Loucy (cell line): Measurements from ENCODE around the gene LRRC75B.
"Not testable (repeated sequence)": the region's sequence is repeated elsewhere in the genome, so short reads cannot be mapped to it uniquely, and the experiment has no call there.

ENCODE experiments used
- H2AFZ ChIP-seq: fragments of 200-600 bp; sonication (generic); 2 replicates; pipeline ENCODE4 v1.6.0; 2016; ENCODE audit warnings: antibody characterized with exemption, mild to moderate bottlenecking, low read length, moderate library complexity
- H3F3A ChIP-seq: fragments of 200-600 bp; 2 replicates; pipeline ENCODE4 v1.6.0; 2016; ENCODE audit warnings: antibody characterized with exemption, low read depth, mild to moderate bottlenecking
- H3K27me3 ChIP-seq: fragments of 200-600 bp; sonication (generic); 2 replicates; pipeline ENCODE4 v1.6.1; 2014; ENCODE audit warnings: low read length, mild to moderate bottlenecking; ENCODE audit not compliant: insufficient read depth, poor library complexity, severe bottlenecking
- H3K36me3 ChIP-seq: fragments of 200-600 bp; sonication (generic); 2 replicates; pipeline ENCODE4 v1.6.1; 2016; ENCODE audit warnings: low read length; ENCODE audit not compliant: insufficient read depth
- H3K4me1 ChIP-seq: fragments of 200-600 bp; sonication (generic); 2 replicates; pipeline ENCODE4 v1.5.1; 2014; ENCODE audit warnings: low read length, mild to moderate bottlenecking; ENCODE audit not compliant: insufficient read depth, poor library complexity, severe bottlenecking
- H3K4me2 ChIP-seq: fragments of 200-600 bp; sonication (generic); 2 replicates; pipeline ENCODE4 v1.6.0; 2014; ENCODE audit warnings: antibody characterized with exemption, low read length, low read depth, mild to moderate bottlenecking; ENCODE audit not compliant: poor library complexity, severe bottlenecking
- H3K4me3 ChIP-seq: fragments of 200-600 bp; sonication (generic); 2 replicates; pipeline ENCODE4 v1.5.1; 2014; ENCODE audit warnings: low read length, mild to moderate bottlenecking, mixed read lengths; ENCODE audit not compliant: poor library complexity, severe bottlenecking
- H3K79me2 ChIP-seq: fragments of 200-600 bp; sonication (generic); 2 replicates; pipeline ENCODE4 v1.6.1; 2014; ENCODE audit warnings: low read length; ENCODE audit not compliant: insufficient read depth
- H3K9ac ChIP-seq: fragments of 200-600 bp; sonication (generic); 2 replicates; pipeline ENCODE4 v1.6.0; 2014; ENCODE audit warnings: mild to moderate bottlenecking, low read depth, low read length, moderate library complexity; ENCODE audit not compliant: poor library complexity, severe bottlenecking
- H3K9me2 ChIP-seq: fragments of 200-600 bp; sonication (generic); replicated peaks from 2 replicates; pipeline ENCODE4 v1.6.1; 2016; ENCODE audit warnings: low read depth, low read length, mixed read lengths
- H3K9me3 ChIP-seq: fragments of 200-600 bp; sonication (generic); 2 replicates; pipeline ENCODE4 v1.6.1; 2014; ENCODE audit warnings: mild to moderate bottlenecking, antibody characterized with exemption, low read length, low read depth; ENCODE audit not compliant: insufficient read depth
- H4K20me1 ChIP-seq: fragments of 200-600 bp; sonication (generic); 2 replicates; pipeline ENCODE4 v1.6.0; 2014; ENCODE audit warnings: antibody characterized with exemption, low read length, mild to moderate bottlenecking; ENCODE audit not compliant: insufficient read depth, poor library complexity, severe bottlenecking

Gene LRRC75B

DNA sequence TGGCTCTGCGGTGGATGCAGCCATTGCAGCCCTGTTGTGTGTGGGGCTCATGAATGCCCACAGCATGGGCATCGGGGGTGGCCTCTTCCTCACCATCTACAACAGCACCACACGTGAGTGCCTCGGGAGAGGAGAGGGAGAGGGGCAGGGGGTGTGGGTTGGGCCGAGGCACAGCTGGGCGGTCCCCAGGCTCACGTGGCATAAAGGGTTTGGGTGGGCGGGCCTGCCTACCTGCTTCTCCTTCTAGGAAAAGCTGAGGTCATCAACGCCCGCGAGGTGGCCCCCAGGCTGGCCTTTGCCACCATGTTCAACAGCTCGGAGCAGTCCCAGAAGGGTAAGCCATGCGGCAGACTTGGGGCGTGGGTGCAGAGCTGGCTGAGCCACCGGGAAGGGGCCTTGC is 21.9 kb upstream of the LRRC75B start:
- H3F3A ChIP-seq, H3K9me3 ChIP-seq, H3K4me2 ChIP-seq, H4K20me1 ChIP-seq, H3K4me1 ChIP-seq, H3K9me2 ChIP-seq, H3K79me2 ChIP-seq, H3K27me3 ChIP-seq, H3K36me3 ChIP-seq, H2AFZ ChIP-seq, H3K4me3 ChIP-seq, H3K9ac ChIP-seq: not testable (repeated sequence)

DNA sequence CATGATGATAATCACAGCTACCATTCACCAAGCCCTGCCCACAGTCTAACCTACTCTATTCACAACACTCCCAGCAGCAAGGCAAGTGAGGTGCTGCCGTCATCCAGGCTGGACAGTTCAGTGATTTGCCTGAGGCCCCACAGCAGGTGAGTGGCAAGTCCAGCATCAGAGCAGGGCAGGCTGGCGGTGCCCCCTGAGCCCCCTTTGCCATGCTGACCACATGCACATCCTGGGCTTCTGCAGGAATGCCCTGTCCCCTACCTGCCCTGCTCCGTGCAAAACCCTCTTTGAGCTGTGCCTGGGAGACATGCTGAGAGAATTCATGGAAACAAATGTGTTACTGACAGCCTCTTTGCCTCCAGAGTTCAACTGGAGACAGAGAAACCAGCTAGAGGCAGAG is 17.0 kb upstream of the LRRC75B start:
- not testable (repeated sequence) for H3K27me3 ChIP-seq, H3K4me3 ChIP-seq, H3K4me1 ChIP-seq, H3F3A ChIP-seq, H3K9ac ChIP-seq, H3K4me2 ChIP-seq, H3K79me2 ChIP-seq, H3K36me3 ChIP-seq, H4K20me1 ChIP-seq, H3K9me2 ChIP-seq, H3K9me3 ChIP-seq, H2AFZ ChIP-seq

DNA sequence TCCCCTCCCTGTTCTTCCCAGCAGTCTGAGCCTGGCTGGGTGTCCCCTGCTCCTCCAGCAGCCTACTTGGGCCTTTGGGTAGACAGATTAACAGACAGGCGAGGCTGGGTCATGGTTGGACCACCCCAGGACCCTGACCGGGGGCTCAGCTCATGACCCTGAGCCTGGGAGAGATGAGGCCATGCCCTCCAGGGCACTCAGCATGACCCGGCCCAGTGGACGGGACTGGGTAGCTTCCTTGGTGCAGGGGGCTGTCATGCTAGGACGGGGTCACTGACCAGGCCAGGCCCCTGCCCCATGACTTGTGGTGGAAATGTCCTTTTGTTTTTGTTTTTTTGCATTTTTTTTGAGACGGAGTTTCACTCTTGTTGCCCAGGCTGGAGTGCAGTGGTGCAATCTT is 15.5 kb upstream of the LRRC75B start:
- H3K4me2 ChIP-seq, H2AFZ ChIP-seq, H3K36me3 ChIP-seq, H3K9me2 ChIP-seq, H3K79me2 ChIP-seq, H3K9ac ChIP-seq, H3K9me3 ChIP-seq, H3K27me3 ChIP-seq, H3K4me3 ChIP-seq, H3K4me1 ChIP-seq, H4K20me1 ChIP-seq, H3F3A ChIP-seq: not testable (repeated sequence)

DNA sequence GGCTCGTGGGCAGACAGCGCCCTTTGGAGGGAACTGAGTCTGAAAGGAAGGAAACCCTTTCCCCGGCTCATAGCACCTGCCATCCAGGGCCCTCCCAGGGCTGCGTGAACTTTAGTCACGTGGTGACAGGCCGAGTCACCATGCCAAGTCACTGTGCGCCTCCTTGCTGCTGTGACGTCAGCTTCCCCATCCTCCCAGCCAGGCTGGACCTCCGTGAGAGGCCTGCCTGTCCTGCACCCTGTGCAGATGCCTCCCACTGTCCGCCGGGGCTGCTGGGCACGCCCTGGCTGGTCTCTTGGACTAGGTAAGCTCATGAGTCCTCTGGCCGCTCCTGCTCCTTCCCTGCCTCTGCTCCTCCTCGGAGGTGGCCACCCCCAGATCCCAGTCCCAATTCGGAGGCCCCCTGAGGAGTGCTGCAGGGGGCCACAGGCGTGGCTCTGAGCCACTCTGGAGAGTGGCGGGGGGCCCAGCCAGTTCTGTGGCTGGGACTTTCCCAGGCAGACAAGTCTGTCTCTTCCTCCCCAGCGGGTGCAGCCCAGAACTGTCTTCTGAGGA is 14.6 kb upstream of the LRRC75B start:
- H3K36me3 ChIP-seq, H3K9me2 ChIP-seq, H4K20me1 ChIP-seq, H3K4me3 ChIP-seq, H3K4me2 ChIP-seq, H3K9ac ChIP-seq, H3K27me3 ChIP-seq, H3K79me2 ChIP-seq, H2AFZ ChIP-seq, H3K9me3 ChIP-seq, H3F3A ChIP-seq: not testable (repeated sequence)
- H3K4me1 ChIP-seq: peaks cover 18% of the 10 kb centered on the region

GRCh38 chr22:24606340-24606739 is 13.5 kb upstream of the LRRC75B start:
- H3K36me3 ChIP-seq, H3K79me2 ChIP-seq, H3F3A ChIP-seq, H3K4me3 ChIP-seq, H3K27me3 ChIP-seq, H4K20me1 ChIP-seq, H3K4me2 ChIP-seq, H3K9me3 ChIP-seq, H3K9me2 ChIP-seq, H3K9ac ChIP-seq, H2AFZ ChIP-seq: not testable (repeated sequence)
- peaks cover 29% of the 10 kb centered on the region for H3K4me1 ChIP-seq
